ENCODE measurements around the gene PCID2.
A peak's percentile ranks its signal among the peaks of the same experiment; 100 is the strongest.

Gene PCID2

DNA sequence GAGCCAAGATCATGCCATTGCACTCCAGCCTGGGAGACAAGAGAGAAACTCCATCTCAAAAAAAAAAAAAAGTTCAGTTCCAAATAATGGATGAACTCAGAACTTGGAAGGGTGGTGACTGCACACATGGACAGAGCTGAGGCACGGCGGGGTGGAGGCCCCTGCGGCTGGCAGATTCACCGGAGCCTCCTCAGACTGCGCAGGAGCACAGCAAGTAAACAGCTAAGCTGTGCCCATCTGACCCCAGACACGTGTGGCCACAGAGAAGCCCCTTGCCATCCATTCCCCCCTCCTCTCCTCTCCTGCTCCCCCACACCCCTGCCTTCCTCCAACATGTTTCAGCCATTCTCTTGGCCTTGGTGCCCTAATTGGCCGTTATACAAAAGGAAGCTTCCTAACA, 65.6 kb downstream of the PCID2 start:
- no peak overlapping the region for H3K4me3 Mint-ChIP-seq
- H3K36me3 Mint-ChIP-seq (ENCODE audit: low read depth): no peaks in the 10 kb centered on the region
- no peak overlapping the region for H3K27ac Mint-ChIP-seq
- no peaks in the 10 kb centered on the region for H3K9me3 Mint-ChIP-seq
- TF ChIP-seq, protein P1, sequence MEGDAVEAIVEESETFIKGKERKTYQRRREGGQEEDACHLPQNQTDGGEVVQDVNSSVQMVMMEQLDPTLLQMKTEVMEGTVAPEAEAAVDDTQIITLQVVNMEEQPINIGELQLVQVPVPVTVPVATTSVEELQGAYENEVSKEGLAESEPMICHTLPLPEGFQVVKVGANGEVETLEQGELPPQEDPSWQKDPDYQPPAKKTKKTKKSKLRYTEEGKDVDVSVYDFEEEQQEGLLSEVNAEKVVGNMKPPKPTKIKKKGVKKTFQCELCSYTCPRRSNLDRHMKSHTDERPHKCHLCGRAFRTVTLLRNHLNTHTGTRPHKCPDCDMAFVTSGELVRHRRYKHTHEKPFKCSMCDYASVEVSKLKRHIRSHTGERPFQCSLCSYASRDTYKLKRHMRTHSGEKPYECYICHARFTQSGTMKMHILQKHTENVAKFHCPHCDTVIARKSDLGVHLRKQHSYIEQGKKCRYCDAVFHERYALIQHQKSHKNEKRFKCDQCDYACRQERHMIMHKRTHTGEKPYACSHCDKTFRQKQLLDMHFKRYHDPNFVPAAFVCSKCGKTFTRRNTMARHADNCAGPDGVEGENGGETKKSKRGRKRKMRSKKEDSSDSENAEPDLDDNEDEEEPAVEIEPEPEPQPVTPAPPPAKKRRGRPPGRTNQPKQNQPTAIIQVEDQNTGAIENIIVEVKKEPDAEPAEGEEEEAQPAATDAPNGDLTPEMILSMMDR (IDR thresholded peaks at IDR 0.05; ENCODE audit: unreplicated experiment in 3 of 3): no peak
- H3K4me1 Mint-ChIP-seq: no peaks in the 10 kb centered on the region
- H3K27me3 Mint-ChIP-seq (ENCODE audit: low read depth): peaks cover 8% of the 10 kb centered on the region

DNA sequence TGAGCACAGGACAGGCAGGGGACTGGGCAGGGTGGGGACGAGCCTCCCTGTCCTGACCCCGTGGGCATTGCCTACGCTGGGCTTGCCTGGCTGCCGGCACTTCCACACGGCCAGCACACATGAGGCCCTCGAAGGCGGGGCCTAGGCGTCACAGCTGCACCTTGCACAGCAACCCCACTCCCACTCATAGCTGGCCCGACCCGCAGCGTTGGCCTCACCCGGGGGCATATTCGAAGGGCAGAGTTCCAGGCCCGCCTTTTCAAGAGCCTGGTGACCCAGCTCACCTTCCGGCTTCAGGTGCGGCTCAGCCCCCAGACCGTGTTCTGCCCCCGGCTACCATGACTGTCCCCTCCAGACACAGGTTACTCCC, 66.9 kb downstream of the PCID2 start:
- TF ChIP-seq, protein P1 (IDR thresholded peaks at IDR 0.05; ENCODE audit: unreplicated experiment in 3 of 3): no peak
- Mint-ChIP-seq H3K4me3 (no peak overlapping the region), H3K27me3 (ENCODE audit: low read depth) (peaks cover 14% of the 10 kb centered on the region), H3K9me3 (no peaks in the 10 kb centered on the region), H3K27ac (no peak overlapping the region), H3K36me3 (ENCODE audit: low read depth) (no peaks in the 10 kb centered on the region), H3K4me1 (no peaks in the 10 kb centered on the region)

DNA sequence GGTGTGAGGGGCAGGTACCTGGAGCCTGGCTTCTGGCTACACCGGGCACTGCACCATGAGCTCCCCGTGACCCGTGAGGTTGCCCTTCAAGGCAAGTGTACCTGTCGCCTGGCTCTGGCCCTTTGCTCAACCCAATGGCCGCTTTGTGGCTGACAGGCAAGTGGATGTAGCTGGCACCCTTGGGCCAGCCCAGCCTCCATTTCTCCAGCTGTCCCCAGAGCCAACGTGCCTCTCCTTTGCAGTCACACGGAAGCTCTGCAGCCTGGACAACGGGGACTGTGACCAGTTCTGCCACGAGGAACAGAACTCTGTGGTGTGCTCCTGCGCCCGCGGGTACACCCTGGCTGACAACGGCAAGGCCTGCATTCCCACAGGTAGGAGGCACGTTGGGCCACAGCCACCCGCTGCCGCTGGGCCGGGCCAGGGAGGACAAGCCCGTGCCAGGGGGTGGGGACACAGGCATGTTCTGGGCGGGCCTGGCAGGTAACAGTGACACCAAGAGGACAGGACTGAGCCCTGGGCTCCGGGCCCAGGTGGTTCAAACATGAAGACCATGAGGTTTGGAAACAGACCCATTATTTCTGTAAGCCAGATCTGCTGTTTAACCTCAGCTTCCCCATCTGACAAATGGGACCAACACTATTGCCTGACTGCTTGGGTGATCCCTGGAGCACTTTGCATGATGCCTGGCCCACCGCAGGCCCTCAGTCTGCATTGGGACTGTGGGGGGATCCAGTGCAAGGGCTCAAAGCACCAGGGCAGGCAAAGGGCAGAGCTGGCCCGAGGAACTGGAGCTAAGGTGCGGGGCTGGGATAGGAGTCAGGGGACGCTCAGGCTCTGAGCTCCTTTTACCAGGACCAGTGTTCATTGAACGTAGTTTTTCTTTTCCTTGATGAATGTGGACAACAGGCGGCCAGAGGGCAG, 67.5 kb downstream of the PCID2 start:
- Mint-ChIP-seq H3K4me3 (no peak overlapping the region), H3K36me3 (ENCODE audit: low read depth) (no peaks in the 10 kb centered on the region), H3K4me1 (no peaks in the 10 kb centered on the region), H3K27ac (no peak overlapping the region), H3K27me3 (ENCODE audit: low read depth) (peaks cover 14% of the 10 kb centered on the region), H3K9me3 (no peaks in the 10 kb centered on the region)
- TF ChIP-seq, protein P1 (IDR thresholded peaks at IDR 0.05; ENCODE audit: unreplicated experiment in 3 of 3): no peak

DNA sequence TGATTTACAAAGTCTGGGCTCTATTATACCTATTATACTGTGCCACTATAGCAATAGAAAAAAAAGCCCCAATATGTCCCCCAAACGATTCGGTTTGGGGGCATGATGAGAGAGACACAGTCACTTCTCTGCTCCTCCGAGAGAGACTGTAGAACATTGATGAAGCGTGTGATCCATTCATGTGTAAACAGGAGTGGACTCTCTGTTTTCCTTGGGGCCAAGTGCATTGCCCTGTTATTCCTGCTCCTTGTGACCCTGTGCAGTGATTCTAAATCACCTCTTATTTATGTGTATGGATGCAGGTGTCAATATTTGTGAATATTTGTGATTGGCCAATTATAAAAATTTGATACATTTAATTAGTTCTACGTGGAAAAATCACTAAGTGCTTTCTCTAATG, 68.9 kb downstream of the PCID2 start:
- H3K27ac Mint-ChIP-seq: no peak overlapping the region
- no peaks in the 10 kb centered on the region for H3K36me3 Mint-ChIP-seq (ENCODE audit: low read depth)
- no peak overlapping the region for H3K4me3 Mint-ChIP-seq
- H3K27me3 Mint-ChIP-seq (ENCODE audit: low read depth): peaks cover 14% of the 10 kb centered on the region
- no peaks in the 10 kb centered on the region for H3K4me1 Mint-ChIP-seq
- TF ChIP-seq, protein P1 (IDR thresholded peaks at IDR 0.05; ENCODE audit: unreplicated experiment in 3 of 3): no peak
- H3K9me3 Mint-ChIP-seq: no peaks in the 10 kb centered on the region

DNA sequence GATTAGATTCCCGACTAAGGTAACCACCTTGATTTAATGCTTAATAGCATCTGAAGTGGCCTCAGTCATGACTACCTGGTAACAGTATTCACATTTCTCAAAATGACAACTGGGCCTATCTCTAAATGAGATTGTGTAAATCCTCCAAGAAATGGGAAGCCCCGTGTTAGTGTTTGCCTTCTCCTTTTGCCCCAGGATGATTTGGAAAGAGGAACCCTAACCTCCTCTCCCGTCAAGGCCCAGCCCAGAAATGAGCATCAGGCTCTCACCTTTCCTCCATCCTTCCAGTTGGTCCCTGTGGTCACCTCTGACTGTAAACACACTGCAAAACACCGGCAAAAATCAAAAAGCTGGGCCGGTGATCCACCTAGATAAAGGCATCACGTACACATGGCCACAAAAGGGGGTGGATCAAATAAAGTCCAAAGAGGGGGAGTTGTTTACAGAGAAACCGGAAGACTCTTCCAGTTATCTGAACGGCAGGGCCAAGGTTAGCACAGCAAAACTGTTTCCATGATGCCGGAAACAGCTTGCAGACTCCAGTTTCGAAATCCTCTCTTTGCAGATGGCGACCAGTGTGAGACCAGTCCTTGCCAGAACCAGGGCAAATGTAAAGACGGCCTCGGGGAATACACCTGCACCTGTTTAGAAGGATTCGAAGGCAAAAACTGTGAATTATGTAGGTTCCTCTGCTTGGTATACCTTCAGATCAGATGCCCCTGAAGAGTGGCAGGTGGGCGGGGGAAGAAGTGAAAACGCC, 69.5 kb downstream of the PCID2 start:
- Mint-ChIP-seq H3K27ac (peak overlapping the region in 1 of 3 experiments; percentile 15), H3K27me3 (ENCODE audit: low read depth) (peaks cover 14% of the 10 kb centered on the region), H3K9me3 (no peaks in the 10 kb centered on the region), H3K36me3 (ENCODE audit: low read depth) (no peaks in the 10 kb centered on the region), H3K4me3 (no peak overlapping the region), H3K4me1 (no peaks in the 10 kb centered on the region)
- TF ChIP-seq, protein P1 (IDR thresholded peaks at IDR 0.05; ENCODE audit: unreplicated experiment in 3 of 3): no peak

All from nephron (organoid).